Calu3 (cell line): ENCODE measurements around the gene KIF17. TPM values are rescaled to one million over a fixed set of nuclear protein-coding genes. Genes with fewer than 3 reads are reported as not detected.

Source experiments
- BruUV-seq: library from RNA; stranded (reverse); fragments of 400-500 nt; replicated peaks from 2 replicates; lab custom pipeline; 2021; lab: Mats Ljungman, UMichigan
- CTCF ChIA-PET: fragments of 300-600 bp; sonication (Branson Sonifier 250); formaldehyde crosslinking; loops from one replicate; lab custom pipeline; 2022; ENCODE audit warnings: antibody characterized with exemption; lab: Charles Lee
- DNase-seq: peaks from one replicate; pipeline ENCODE4 v3.0.0; 2022
- H3K27ac Mint-ChIP-seq: one replicate; pipeline ENCODE4 v1.8.0; 2022; ENCODE audit warnings: mixed read lengths; ENCODE audit not compliant: unreplicated experiment
- H3K27me3 Mint-ChIP-seq: one replicate; pipeline ENCODE4 v1.8.0; 2022; ENCODE audit warnings: mixed read lengths; ENCODE audit not compliant: unreplicated experiment
- H3K36me3 Mint-ChIP-seq: one replicate; pipeline ENCODE4 v1.8.0; 2022; ENCODE audit warnings: mild to moderate bottlenecking, moderate library complexity, mixed read lengths; ENCODE audit not compliant: insufficient read depth, unreplicated experiment
- H3K4me1 Mint-ChIP-seq: one replicate; pipeline ENCODE4 v1.8.0; 2022; ENCODE audit warnings: mild to moderate bottlenecking, low read depth, mixed read lengths; ENCODE audit not compliant: unreplicated experiment
- H3K4me3 Mint-ChIP-seq: one replicate; pipeline ENCODE4 v1.8.0; 2022; ENCODE audit warnings: mild to moderate bottlenecking, low read depth, moderate library complexity, mixed read lengths; ENCODE audit not compliant: unreplicated experiment
- H3K9me3 Mint-ChIP-seq: one replicate; pipeline ENCODE4 v1.8.0; 2022; ENCODE audit warnings: low read depth, mixed read lengths; ENCODE audit not compliant: unreplicated experiment
- CTCF ChIP-seq: fragments of 200-600 bp; IDR thresholded peaks from one replicate; pipeline ENCODE4 v1.8.0; 2022; ENCODE audit warnings: antibody characterized with exemption; ENCODE audit not compliant: unreplicated experiment
- intact Hi-C: fragments of 100-400 bp; cut with micrococcal nuclease; formaldehyde crosslinking; loops from one replicate; pipeline ENCODE4 v1.10.0; 2022; ENCODE audit not compliant: unreplicated experiment
- total RNA-seq: library from RNA; stranded (reverse); gene quantifications from 2 replicates; pipeline ENCODE4 v1.2.3, GENCODE V29; 2022

Gene KIF17
- total RNA-seq, 1 experiment from 2014 or later: not detected

GRCh38 chr1:20670936-20671335, 46.9 kb downstream of the KIF17 start:
- intact Hi-C loops: no loop called here
- TF ChIP-seq CTCF: no peak
- CTCF ChIA-PET: no interaction called here
- no peak overlapping the region for H3K27ac Mint-ChIP-seq
- no peaks in the 10 kb centered on the region for H3K4me1 Mint-ChIP-seq
- H3K9me3 Mint-ChIP-seq: no peaks in the 10 kb centered on the region
- no peaks in the 10 kb centered on the region for H3K36me3 Mint-ChIP-seq
- BruUV-seq: no TSS peak
- peaks cover 29% of the 10 kb centered on the region for H3K27me3 Mint-ChIP-seq
- no peak overlapping the region for H3K4me3 Mint-ChIP-seq
- DNase-seq: no peak

GRCh38 chr1:20668581-20668980, 49.2 kb downstream of the KIF17 start:
- peaks cover 29% of the 10 kb centered on the region for H3K27me3 Mint-ChIP-seq
- no peaks in the 10 kb centered on the region for H3K36me3 Mint-ChIP-seq
- H3K27ac Mint-ChIP-seq: no peak overlapping the region
- H3K9me3 Mint-ChIP-seq: no peaks in the 10 kb centered on the region
- DNase-seq: no peak
- H3K4me3 Mint-ChIP-seq: no peak overlapping the region
- CTCF ChIA-PET: no interaction called here
- intact Hi-C loops: no loop called here
- TF ChIP-seq CTCF: no peak
- no peaks in the 10 kb centered on the region for H3K4me1 Mint-ChIP-seq
- no TSS peak for BruUV-seq

- Mint-ChIP-seq H3K9me3 (no peaks in the 10 kb centered on the region), H3K27me3 (peaks cover 17% of the 10 kb centered on the region), H3K4me3 (no peak overlapping the region), H3K27ac (no peak overlapping the region), H3K4me1 (peaks cover 8% of the 10 kb centered on the region), H3K36me3 (peaks cover 10% of the 10 kb centered on the region)
- TF ChIP-seq CTCF: no peak
- intact Hi-C loops: no loop called here
- no TSS peak for BruUV-seq
- CTCF ChIA-PET: no interaction called here
- no peak for DNase-seq
These were observed 51.0 kb downstream of the KIF17 start for GRCh38 chr1:20666804-20667203.

- no TSS peak for BruUV-seq
- TF ChIP-seq CTCF: no peak
- peaks cover 12% of the 10 kb centered on the region for H3K27me3 Mint-ChIP-seq
- H3K27ac Mint-ChIP-seq: no peak overlapping the region
- H3K9me3 Mint-ChIP-seq: no peaks in the 10 kb centered on the region
- H3K4me3 Mint-ChIP-seq: no peak overlapping the region
- intact Hi-C loops: no loop called here
- CTCF ChIA-PET: no interaction called here
- peaks cover 17% of the 10 kb centered on the region for H3K36me3 Mint-ChIP-seq
- DNase-seq: no peak
- H3K4me1 Mint-ChIP-seq: peaks cover 8% of the 10 kb centered on the region
These were observed 51.7 kb downstream of the KIF17 start for GRCh38 chr1:20666146-20666545.
